ENCODE results near the gene DIPK1C. TPM values are rescaled to one million over a fixed set of nuclear protein-coding genes. Genes with fewer than 3 reads are reported as not detected.
A peak's percentile ranks its signal among the peaks of the same experiment; 100 is the strongest.

DIPK1C gene
- total RNA-seq, 1 donor from 2014 or later = not detected

- DNase-seq (ENCODE audit: low read depth, low spot score) = no peak
These were observed 25.6 kb upstream of the DIPK1C start for GRCh38 chr18:74482697-74483096.

GRCh38 chr18:74480149-74480651, 23.1 kb upstream of the DIPK1C start:
- DNase-seq (ENCODE audit: low read depth, low spot score) = no peak

- DNase-seq (ENCODE audit: low read depth, low spot score) = no peak
These were observed 22.5 kb upstream of the DIPK1C start for GRCh38 chr18:74479486-74480148.

DNA sequence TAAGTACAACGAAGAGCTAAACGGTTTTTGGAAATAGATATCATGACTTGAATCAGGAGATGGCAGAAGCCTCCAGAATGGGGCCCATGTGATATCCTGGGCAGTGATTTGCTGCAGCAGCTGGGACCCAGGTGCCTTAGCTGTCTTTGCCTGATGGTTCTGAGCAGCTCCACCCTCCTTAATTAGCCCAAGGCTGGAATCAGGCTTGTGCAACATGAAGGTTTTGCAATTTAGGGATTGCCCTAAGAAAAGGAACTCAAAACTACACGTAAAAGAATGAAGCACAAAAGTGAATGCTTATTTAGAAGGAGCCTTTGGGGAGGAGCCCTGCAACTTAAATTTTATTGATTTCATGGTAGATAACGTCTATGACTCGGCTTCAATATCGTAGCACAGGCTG, 21.8 kb upstream of the DIPK1C start:
- no peak for DNase-seq (ENCODE audit: low read depth, low spot score)

DNA sequence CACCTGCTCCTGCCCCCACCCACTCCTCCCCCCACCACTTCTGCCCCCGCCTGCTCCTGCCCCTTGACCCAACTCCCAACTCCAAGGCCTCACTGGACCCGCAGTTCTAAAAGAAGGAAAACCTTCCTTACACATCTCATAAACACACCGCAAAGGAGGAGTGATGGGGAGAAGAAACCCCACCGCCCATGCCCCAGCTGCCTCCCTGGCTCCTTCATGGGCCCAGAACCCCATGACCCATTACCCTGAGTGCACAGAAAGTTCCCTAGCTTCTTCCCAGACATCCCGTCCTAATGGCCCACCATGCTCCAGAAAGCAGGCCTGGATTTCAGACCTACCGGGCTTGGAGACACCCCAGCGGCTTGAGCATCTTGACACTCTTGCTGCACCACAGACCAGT, 21.2 kb upstream of the DIPK1C start:
- no peak for DNase-seq (ENCODE audit: low read depth, low spot score)

GRCh38 chr18:74477771-74478170, 20.7 kb upstream of the DIPK1C start:
- DNase-seq (ENCODE audit: low read depth, low spot score) = no peak

DNA sequence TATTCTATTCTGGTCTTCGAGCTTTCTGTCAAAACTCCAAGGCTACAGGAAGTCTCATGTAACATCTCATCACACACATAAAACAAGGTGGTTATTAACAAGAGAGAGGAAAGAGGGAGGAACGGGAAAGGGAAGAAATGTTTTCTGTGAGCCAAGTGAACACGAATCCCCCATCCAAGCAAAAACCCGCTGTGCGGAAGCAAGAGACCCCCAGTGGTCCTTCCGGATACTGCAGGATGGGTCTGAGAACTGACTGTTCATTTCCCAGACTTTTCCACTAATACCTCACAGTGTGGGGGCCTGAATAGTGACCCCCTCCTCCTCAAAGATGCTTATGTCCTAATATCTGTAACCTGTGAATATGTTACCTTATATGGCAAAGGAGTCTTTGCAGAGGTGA, 19.0 kb upstream of the DIPK1C start:
- DNase-seq (ENCODE audit: low read depth, low spot score) = no peak

- no peak for DNase-seq (ENCODE audit: low read depth, low spot score)
These were observed 17.0 kb upstream of the DIPK1C start for GRCh38 chr18:74473976-74474640.

GRCh38 chr18:74472312-74472711, 15.2 kb upstream of the DIPK1C start:
- DNase-seq (ENCODE audit: low read depth, low spot score) = no peak

- peak; percentile 36 for DNase-seq (ENCODE audit: low read depth, low spot score)
These were observed 11.5 kb upstream of the DIPK1C start for GRCh38 chr18:74468547-74469061.

- DNase-seq (ENCODE audit: low read depth, low spot score) = no peak
These were observed 8.7 kb upstream of the DIPK1C start for GRCh38 chr18:74465775-74466174.

DNA sequence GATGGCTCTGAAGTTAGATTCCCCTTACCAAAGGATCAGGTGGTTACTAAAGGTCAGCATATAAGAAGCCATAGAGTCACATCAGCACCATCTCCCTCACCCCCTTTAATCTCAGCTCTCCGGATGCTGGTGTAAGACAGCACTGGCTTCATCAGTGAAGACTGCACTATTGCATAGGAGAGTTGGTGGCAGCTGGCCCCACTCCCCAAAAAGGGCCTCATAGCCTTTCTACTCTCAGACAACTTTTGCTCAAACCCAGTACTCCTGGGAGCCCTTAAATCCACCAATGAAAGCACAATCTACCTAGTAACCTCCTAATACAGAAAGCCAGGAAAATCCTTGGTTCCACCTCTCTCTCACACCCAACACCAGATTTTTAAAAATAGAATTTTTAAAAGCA, 6.9 kb upstream of the DIPK1C start:
- DNase-seq (ENCODE audit: low read depth, low spot score) = no peak

DNA sequence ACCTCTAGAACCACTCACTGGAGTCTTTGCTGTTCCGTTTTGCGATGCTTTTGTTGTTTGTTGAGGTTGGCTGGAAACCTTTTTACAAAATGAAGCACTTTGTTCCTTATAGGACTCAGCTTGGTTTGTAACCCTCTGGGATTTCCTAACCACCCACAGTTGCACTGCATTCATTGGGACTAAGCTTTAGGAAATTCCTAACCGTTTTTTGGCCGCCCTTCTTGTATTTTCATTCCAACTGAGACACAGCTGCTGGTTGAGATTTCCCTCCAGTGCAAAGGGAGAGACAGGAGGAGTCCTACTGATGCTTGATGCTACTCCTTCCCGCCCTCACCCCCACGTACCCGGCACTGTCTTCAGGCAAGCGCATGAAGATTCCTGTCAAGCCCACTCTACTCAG, 6.1 kb upstream of the DIPK1C start:
- no peak for DNase-seq (ENCODE audit: low read depth, low spot score)

DNA sequence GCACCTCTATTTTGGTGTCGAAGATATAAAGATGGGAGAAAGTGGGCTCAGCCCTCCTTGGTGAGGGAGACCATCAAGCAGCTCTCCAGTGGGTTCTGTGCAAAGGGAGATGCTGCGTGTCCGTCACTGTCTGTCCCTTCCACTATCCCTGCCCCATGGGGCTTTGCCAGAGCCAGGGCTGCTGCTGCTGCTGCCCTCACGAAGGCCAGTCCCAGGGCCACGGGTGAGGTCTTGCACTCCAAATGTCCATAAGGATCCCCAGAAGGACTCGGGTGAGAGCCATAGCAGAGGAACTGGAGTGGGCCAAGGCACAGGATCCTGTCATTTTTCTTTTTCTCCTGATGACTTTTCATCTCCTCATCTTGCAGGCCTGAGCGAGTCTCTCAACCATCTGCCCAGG, 3.7 kb upstream of the DIPK1C start:
- DNase-seq (ENCODE audit: low read depth, low spot score) = no peak

- DNase-seq (ENCODE audit: low read depth, low spot score) = no peak
These were observed 2.8 kb upstream of the DIPK1C start for GRCh38 chr18:74459889-74460288.

GRCh38 chr18:74457725-74458421, 765 bp upstream of the DIPK1C start:
- DNase-seq (ENCODE audit: low read depth, low spot score) = no peak

- no peak for DNase-seq (ENCODE audit: low read depth, low spot score)
These were observed 612 bp downstream of the DIPK1C start for GRCh38 chr18:74456349-74457042.

DNA sequence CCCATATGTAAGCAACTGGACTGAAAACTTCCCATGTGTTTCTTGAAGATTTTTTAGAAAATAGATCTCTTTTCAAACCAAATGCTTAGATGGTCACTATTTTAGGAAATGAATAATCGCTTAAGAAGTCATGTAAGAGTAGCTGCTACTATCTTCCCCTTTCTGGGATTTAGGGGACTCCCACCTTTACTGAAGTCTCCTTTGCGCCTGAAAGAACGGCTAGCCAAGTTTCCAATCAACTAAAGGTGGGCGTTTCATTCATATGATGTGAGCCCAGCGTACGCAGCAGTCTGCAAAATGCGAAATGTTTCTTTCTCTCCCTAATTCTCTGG, 1.1 kb downstream of the DIPK1C start:
- DNase-seq (ENCODE audit: low read depth, low spot score) = no peak

DNA sequence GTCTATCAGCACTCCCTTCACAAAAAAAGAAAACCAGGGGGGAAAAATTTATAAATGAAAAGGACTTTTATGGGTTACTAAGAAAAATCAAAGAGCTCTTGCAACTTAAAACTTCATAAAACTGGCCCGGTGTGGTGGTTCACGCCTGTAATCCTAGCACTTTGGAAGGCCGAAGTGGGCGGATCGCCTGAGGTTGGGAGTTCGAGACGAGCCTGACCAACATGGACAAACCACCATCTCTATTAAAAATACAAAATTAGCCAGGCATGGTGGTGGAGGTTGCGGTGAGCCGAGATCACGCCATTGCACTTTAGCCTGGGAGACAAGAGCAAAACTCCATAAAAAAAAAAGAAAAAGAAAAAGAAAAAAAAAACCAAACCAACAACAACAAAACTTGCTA, 1.7 kb downstream of the DIPK1C start:
- no peak for DNase-seq (ENCODE audit: low read depth, low spot score)

GRCh38 chr18:74454279-74454751, 2.8 kb downstream of the DIPK1C start:
- no peak for DNase-seq (ENCODE audit: low read depth, low spot score)

DNA sequence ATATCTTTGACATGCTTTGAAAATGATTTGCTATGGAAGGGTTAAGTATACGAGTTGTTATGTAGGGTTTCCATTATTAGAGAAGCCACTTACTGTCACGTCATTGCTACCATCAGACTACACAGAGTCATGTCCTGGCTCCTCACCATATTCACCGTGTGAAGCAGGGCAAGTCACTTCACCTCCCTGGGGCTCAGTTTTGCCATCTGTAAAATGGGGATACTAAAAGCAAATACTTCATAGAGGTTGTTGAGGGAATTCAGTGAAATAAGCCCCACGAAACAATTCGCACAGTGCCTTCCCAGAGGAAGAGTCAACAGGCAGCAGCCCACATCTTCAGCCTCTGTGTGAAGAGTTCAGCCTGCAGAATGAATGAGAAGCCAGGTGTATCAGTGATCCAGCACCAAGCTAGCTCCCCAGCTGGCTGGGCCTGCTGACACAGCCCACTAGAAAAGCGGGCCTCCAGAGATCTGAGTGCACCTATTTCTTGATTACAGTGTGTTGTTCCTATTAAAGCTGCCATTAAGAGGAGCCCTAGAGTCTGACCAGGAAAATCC, 3.4 kb downstream of the DIPK1C start:
- DNase-seq (ENCODE audit: low read depth, low spot score) = no peak
